ENCODE results near the gene MLEC.

Gene MLEC, protein sequence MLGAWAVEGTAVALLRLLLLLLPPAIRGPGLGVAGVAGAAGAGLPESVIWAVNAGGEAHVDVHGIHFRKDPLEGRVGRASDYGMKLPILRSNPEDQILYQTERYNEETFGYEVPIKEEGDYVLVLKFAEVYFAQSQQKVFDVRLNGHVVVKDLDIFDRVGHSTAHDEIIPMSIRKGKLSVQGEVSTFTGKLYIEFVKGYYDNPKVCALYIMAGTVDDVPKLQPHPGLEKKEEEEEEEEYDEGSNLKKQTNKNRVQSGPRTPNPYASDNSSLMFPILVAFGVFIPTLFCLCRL

DNA sequence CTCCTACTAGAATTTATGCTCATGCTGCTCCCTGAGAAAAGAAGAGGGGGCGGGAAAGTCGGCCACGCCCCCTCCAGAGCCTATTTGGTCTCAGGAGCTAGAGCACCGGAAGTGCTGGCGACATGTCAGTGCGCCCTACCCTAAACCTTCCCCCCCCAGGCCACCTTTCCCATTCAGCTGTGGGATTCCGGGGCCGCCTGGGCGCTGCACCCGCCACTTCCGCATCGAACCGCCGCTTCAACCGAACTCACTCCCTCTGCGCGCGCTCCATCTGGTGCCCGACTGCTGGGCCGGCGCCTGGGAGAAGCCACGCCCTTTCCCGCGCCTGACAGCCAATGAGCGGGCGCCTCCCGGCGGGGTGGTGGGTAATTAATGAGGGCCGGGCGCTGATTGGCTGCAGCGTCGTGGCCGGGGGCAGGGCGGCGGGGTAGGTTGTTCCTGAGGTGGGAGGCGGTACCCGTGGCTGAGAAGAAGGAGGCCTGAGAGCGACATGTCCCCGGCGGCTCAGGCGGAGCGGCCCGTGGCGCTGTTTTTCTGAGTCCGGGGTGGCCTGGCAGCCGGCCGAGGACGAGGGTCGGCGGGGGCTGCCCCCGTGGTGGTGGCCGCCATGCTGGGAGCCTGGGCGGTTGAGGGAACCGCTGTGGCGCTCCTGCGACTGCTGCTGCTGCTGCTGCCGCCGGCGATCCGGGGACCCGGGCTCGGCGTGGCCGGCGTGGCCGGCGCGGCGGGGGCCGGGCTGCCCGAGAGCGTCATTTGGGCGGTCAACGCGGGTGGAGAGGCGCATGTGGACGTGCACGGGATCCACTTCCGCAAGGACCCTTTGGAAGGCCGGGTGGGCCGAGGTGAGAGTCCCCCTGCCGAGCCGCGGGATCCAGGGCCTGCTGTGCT lies at the start of gene MLEC:
TSS of gene MLEC (plus strand) at position 460 of the 888 bp plus-strand sequence. CDS start at position 608, 148 bp downstream.
- DNase-seq (ENCODE audit: low read depth) = peak; percentile 92
- TF ChIP-seq, protein P1, sequence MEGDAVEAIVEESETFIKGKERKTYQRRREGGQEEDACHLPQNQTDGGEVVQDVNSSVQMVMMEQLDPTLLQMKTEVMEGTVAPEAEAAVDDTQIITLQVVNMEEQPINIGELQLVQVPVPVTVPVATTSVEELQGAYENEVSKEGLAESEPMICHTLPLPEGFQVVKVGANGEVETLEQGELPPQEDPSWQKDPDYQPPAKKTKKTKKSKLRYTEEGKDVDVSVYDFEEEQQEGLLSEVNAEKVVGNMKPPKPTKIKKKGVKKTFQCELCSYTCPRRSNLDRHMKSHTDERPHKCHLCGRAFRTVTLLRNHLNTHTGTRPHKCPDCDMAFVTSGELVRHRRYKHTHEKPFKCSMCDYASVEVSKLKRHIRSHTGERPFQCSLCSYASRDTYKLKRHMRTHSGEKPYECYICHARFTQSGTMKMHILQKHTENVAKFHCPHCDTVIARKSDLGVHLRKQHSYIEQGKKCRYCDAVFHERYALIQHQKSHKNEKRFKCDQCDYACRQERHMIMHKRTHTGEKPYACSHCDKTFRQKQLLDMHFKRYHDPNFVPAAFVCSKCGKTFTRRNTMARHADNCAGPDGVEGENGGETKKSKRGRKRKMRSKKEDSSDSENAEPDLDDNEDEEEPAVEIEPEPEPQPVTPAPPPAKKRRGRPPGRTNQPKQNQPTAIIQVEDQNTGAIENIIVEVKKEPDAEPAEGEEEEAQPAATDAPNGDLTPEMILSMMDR (IDR thresholded peaks at IDR 0.05; ENCODE audit: low read depth, low read length, missing control alignments) = no peak
- peak within 1 kb of the TSS; percentile 80 for H3K4me3 ChIP-seq (ENCODE audit: low read depth, low read length)

DNA sequence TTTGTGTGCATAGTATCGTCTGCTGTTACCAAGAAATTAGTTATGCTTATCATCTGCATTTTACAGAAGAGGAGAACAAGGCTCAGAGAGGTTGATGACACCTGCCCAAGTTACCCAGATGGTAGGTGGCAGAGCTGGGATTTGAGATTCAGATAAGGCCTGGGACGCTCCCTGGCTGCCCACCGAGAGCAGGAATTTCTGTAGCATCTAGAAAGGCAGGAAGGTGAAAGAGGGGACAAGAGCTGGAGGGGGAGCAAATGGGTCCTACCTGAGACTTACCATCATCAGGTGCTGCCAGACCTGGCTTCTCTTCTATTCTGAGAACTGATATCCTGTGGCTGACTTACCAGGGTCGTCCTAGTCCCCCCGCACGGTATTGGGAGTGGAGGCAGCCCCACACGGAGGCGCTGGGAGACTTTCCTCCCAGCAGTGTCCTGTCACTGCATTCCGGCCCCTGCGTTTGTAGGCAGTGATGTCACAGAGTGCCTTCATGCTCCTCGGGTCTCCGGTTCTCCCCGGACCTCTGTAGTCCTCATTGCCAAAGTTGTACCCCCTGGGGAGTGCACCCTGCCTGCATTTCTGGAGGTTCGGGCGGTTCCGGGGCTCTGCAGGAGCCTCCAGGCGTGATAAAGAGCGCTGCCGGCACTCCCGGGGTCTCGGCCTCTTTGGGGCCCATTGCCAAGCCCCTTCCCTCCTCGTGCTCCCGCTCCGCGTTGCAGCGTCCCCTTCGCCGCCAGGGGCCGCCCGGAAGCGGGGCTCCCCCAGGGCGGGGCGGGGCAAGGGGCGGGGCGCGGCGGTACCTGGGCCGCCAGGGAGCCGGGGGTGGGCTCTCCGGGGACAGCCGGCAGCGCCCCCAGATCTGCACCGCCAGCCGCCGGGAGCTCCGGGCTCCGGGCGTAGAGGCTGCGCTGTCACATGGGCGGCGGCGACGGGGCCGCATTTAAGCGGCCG lies 46.9 kb upstream of the MLEC start, which contains the start of gene CABP1:
TSS of gene CABP1 (plus strand) at position 856 of the 951 bp plus-strand sequence. CDS start at position 916, 60 bp downstream.
- H3K4me3 ChIP-seq (ENCODE audit: low read depth, low read length) = peak within 1 kb of the TSS; percentile 15
- no peak for DNase-seq (ENCODE audit: low read depth)
- in situ Hi-C loops (cut with HindIII; ENCODE audit: low sequenced_read_pairs) = loop anchor here (10.0 kb wide), 1 partner anchor 365 kb away; no protein-coding TSS in a partner anchor
- TF ChIP-seq, protein P1 (IDR thresholded peaks at IDR 0.05; ENCODE audit: low read depth, low read length, missing control alignments) = peak; percentile 15

More for the DNA sequence above, at the start of gene MLEC:
- in situ Hi-C loops (cut with HindIII; ENCODE audit: low sequenced_read_pairs) = no loop called here

DNA sequence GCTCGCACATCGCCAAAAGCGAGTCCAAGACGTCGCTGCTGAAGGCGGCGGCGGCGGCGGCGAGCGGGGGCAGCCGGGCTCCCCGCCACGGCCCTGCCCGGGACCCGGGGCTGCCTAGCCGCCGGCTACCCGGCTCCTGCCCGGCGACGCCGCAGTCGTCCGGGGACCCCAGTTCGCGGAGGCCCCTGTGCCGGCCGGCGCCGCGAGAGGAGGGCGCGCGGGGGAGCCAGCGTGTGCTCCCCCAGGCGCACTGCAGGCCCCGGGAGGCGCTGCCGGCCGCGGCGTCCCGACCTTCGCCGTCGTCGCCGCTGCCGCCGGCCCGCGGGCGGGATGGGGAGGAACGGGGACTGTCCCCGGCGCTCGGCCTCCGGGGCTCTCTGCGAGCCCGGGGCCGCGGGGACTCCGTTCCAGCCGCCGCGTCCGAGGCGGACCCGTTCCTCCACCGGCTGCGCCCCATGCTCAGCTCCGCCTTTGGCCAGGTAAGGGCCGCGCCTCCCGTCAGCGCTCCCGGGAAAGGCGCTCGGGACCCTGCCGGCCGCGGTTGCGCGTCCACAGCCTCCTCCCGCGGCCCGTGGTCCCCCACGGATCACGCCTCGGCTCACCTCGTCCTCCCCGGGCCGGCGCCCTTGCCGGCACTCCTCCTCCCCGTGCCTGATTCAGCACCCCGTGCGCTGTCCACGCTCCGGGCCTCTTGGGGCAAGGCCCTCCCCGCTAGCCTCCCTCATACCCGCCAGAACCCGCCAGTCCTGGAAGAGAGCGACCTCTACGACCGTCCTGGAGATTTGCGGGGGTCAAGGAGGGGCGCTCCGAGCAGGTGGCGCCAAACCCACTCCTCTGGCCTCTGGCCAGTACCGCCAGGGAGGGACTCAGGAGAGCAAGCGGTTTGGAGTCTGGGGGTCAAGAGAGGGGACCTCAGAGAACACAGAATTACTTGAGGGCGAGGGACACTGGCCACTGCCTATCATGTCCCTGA lies 45.8 kb upstream of the MLEC start:
- H3K4me3 ChIP-seq (ENCODE audit: low read depth, low read length) = peak overlapping the region; percentile 15
- TF ChIP-seq, protein P1 (IDR thresholded peaks at IDR 0.05; ENCODE audit: low read depth, low read length, missing control alignments) = no peak
- no peak for DNase-seq (ENCODE audit: low read depth)
- in situ Hi-C loops (cut with HindIII; ENCODE audit: low sequenced_read_pairs) = loop anchor here (10.0 kb wide), 1 partner anchor 364 kb away; no protein-coding TSS in a partner anchor

DNA sequence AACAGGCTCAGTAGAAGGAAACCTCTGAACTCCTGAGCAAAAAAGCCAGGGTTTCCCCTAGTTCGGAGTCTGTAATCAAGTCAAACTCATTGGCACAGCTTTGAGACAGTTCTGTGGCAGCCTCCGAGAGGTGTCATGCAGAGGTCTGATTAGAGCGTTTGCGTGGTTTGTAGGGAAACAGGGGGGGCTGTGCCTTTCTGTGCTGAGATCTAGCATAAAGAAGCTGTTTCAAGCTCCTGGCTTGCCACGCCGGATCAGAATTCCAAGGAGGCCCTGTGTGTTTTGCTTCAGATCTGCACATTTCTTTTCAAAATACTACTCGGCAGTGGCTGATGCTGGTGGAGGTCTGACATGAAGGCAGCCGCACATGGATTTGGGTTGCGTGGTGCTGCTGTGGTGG lies 44.8 kb upstream of the MLEC start:
- H3K4me3 ChIP-seq (ENCODE audit: low read depth, low read length) = no peak overlapping the region
- in situ Hi-C loops (cut with HindIII; ENCODE audit: low sequenced_read_pairs) = loop anchor here (10.0 kb wide), 1 partner anchor 363 kb away; no protein-coding TSS in a partner anchor
- TF ChIP-seq, protein P1 (IDR thresholded peaks at IDR 0.05; ENCODE audit: low read depth, low read length, missing control alignments) = no peak
- DNase-seq (ENCODE audit: low read depth) = no peak

DNA sequence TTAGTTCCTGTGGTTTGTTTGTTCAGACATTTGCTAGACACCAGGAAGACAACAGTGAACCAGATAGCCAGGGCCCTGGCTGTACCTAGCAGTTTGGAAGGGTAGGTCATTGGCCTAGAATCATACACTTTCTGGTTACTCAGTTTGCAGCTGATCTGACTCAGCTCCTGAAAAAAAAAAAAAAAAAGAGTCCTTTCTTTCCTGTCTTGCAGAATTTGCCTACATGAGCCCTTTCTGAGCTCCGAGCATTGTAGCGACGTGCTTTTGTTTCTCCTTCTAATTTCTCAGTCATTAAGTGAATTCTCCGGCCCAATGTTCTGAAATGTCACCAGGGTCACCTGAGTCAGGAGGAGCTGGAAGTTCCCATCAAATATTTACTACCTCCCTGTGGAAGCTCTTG lies 44.1 kb upstream of the MLEC start:
- in situ Hi-C loops (cut with HindIII; ENCODE audit: low sequenced_read_pairs) = loop anchor here (10.0 kb wide), 1 partner anchor 362 kb away; no protein-coding TSS in a partner anchor
- TF ChIP-seq, protein P1 (IDR thresholded peaks at IDR 0.05; ENCODE audit: low read depth, low read length, missing control alignments) = no peak
- no peak for DNase-seq (ENCODE audit: low read depth)
- H3K4me3 ChIP-seq (ENCODE audit: low read depth, low read length) = no peak overlapping the region
